ENCODE measurements around the gene INPP5K. TPM values are rescaled to one million over a fixed set of nuclear protein-coding genes. Genes with fewer than 3 reads are reported as not detected.
A peak's percentile ranks its signal among the peaks of the same experiment; 100 is the strongest.
"Not testable (repeated sequence)": the region's sequence is repeated elsewhere in the genome, so short reads cannot be mapped to it uniquely, and the experiment has no call there.

INPP5K gene
- total RNA-seq, 1 experiment from 2014 or later, result 36.1 TPM

DNA sequence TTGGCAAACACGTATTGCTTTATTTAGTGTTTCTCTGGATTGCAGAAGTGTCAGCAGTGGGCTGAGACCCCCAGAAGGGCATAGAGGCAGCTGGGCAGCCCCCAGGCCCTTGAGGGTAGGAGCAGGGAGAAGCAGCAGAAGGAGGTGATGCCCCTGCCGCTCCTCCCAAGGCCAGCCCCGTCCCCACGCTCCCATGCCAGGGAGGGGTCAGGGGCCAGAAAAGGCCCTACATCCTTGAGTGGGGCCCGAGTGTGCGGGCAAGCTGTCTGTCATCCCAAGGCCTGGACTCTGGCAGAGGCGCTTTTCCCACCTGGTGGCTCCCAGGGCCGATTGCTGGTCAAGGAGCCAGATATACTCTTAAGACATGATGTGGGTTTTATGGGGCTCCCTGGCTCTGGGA lies 52.2 kb downstream of the INPP5K start:
- DNase-seq (ENCODE audit: low spot score), result no peak

DNA sequence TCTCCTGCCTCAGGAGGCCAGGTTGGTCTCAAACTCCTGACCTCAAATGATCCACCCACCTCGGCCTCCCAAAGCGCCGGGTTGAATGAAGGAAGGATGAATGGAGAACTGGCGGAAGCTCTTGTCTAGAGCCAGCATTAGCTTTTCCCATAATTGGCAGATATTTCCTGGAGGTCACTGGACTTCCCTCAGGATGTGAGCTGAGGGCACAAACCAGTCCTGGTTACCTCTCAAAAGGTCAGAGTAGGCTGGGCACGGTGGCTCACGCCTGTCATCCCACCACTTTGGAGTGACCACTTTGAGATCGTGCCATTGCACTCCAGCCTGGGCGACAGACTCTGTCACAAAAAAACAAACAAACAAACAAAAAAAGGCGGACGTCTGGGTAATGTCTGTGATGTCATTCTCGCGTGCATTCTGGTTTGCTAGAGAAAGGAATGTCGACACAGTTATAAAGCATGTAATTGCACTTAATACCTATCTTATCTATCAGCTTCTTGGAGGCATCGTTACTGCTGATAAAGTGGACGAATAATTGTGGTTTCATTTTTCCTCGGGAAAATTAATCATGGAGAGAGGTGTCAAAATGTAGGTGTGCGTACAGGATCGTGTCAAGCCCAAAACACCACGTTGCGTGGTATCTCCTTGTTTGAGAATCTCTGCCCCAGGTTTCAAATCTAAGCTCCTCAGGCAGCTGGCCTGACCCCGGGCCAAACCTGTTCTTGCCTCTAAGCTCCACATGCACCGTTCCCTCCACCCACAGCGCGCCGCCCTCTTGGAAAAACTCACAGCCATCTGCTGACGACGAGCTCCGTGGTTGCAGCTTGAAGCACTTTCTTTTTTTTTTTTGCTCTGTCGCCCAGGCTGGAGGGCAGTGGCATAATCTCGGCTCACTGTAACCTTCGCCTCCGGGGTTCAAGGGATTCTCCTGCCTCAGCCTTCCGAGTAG lies 54.0 kb downstream of the INPP5K start:
- DNase-seq (ENCODE audit: low spot score), result no peak

DNA sequence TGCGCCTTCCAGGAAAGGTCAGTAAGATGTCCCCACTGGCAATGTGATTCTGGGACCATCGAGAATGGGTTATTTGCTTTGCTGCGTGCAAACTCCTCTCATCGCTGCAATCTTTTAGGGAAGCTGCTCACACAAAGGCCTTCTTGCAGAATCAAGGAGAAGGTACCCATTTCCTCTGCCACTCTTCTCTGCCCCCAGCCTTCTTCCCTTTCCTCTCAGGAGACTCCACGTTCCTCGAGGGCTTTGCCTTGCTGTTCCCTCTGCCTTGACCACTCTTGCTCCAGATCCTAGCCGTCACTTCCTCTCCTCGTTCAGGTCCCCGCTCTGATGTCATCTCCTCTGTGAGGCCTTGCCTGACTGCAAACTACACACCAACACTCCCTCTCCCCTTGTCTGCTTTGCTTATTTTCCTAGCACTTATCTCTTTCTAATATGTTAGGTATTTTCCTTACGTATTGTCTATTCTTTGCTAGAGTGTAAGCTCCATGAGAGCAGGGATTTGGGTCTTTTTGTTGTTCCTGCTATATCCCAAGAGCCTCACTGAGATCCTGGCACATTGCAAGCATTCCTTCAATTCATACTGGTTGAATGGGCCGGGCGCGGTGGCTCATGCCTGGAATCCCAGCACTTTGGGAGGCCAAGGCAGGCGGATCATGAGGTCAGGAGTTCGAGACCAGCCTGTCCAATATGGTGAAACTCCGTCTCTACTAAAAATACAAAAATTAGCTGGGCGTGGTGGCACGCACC lies 55.0 kb downstream of the INPP5K start:
- DNase-seq (ENCODE audit: low spot score), result no peak

DNA sequence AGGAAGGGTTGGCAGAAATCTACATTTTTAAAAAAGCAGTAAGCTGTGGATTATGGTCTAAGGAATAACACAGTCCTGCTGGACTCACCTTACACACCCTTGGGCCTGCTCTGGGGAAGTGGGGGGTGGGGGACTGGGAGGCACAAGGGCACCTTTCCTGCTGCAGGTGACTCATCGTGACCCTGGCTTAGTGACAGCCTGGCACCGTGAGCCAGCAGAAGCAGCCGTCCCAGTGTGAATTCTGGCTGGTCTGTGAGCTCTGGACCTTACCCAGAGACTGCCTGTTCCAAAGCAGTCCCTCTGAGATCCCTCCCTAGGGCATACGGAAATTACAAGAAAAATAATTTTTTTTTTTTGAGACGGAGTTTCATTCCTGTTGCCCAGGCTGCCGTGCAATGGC lies 56.2 kb downstream of the INPP5K start:
- peak; percentile 77 for DNase-seq (ENCODE audit: low spot score)

DNA sequence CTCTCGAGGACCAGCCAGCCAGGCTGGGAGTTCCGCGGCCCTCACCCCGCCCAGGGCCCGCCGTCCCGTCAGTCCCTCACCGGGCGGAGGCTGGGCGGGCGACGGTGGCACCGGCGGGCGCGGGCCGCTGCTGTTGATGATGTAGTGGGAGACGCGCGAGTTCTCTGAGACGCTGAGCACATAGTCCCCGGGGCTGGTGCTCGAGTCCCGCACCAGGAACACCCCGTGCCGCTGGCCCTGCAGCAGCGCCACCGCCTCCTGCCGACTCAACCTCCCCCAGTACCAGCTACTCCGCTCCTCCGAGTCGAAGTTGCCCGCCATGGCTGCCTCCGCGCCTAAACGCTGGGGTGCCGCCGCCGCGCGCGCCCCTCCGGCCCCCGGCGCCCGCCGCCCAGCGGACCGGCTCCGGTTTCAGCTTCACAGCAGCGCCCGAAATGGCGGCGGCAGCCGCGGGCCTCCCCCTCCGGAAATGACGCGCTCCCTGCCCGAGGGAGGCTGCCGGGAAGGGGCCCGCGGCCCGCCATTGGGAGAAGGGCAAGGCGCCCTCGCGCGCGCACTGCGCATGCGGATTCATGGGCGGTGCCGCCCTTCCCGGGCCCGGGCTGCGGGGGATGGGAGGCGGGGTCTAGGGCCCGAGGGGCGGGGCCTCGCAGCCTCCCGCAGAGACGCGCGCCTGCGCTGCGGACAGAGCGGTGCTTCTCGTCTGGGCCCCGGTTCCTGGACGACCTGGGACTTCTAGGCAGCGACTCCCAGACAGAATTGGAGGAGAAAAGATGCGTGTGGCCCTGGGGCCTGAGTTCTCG lies 60.4 kb downstream of the INPP5K start, which contains the start of gene CRK:
Gene CRK, minus strand, starts transcription at position 436 of the 803 bp plus-strand sequence. Its CDS starts 115 bp downstream, at position 321.
- peak; percentile 93 for DNase-seq (ENCODE audit: low spot score)

DNA sequence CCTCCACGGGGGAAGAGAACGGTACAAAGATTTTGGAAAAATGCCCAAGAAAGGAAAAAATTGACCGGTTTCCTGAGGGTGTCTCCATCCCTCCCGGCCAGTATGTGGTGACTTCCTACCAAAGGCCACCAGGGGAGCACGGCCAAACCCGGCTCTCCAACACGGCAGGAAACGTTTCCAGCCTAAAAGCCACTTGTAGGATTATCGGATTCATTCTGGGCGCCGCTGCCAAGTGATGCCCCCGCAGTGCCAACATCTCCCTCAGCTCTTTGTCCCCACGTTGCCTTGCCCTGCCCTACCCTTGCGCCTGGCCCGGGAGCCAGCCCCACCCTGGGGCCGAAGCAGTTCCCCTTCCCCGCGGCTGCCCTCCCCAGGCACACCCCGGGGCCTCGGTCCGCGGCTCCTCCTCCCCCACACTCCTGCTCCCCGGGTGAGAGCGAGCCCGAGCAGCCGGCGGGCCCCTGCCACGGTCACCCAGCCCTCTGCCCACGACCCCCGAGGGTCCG lies 61.1 kb downstream of the INPP5K start:
- DNase-seq (ENCODE audit: low spot score), result peak; percentile 73

DNA sequence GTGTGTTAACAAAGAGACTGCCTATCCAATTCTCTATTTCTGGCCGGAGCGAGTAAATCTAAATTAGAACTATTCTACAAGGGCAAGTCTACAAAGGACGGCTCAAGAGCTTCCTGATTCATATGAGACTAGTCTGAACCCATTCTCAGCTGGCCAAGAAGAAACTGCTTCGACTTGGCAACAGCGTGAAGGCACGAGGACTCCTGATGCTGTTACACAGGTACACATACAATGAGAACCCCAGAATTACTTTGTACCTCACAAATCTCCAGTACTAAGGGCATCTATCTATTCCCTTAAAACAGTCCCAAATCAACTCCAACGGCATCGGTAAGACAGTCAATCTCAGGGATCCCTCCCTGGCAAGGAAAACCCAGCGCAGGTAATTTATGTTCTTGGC lies 61.9 kb downstream of the INPP5K start:
- no peak for DNase-seq (ENCODE audit: low spot score)

DNA sequence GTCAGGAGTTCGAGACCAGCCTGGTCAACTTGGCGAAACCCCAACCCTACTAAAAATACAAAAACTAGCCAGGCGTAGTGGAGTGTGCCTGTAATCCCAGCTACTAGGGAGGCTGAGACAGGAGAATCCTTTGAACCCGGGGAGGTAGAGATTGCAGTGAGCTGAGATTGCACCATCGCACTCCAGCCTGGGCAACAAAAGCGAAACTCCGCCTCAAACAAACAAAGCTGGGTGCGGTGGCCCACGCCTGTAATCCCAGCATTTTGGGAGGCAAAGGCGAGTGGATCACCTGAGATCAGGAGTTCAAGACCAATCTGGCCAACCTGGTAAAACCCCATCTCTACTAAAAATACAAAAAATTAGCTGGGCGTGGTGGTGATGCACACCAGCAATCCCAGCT lies 62.7 kb downstream of the INPP5K start:
- not testable (repeated sequence) for DNase-seq (ENCODE audit: low spot score)

DNA sequence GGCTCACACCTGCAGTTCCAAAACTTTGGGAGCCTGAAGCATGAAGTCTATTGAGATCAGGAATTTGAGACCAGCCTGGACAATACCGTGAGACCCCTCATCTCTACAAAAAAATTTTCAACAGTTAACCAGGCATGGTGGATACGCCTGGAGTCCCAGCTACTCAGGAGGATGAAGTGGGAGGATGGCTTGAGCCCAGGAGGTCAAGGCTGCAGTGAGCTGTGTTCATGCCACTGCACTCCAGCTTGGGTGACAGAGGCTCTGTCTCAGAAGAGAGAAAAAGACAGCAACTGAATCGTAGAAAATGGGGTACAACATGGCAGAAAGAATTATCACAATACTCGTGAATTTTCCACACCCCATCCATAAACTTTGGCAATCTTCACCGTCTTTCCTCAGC lies 63.6 kb downstream of the INPP5K start:
- DNase-seq (ENCODE audit: low spot score), result no peak

DNA sequence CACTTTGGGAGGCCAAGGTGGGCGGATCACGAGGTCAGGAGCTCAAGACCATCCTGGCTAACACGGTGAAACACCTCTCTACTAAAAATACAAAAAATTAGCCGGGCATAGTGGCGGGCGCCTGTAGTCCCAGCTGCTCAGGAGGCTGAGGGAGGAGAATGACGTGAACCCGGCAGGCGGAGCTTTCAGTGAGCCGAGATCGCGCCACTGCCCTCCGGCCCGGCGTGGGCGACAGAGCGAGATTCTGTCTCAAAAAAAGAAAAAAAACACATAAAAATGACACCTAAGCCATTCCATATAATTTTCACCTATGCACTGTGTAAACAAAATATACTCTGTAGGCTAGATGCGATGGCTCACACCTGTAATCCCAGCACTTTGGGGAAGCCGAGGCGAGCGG lies 66.2 kb downstream of the INPP5K start:
- DNase-seq (ENCODE audit: low spot score), result not testable (repeated sequence)

DNA sequence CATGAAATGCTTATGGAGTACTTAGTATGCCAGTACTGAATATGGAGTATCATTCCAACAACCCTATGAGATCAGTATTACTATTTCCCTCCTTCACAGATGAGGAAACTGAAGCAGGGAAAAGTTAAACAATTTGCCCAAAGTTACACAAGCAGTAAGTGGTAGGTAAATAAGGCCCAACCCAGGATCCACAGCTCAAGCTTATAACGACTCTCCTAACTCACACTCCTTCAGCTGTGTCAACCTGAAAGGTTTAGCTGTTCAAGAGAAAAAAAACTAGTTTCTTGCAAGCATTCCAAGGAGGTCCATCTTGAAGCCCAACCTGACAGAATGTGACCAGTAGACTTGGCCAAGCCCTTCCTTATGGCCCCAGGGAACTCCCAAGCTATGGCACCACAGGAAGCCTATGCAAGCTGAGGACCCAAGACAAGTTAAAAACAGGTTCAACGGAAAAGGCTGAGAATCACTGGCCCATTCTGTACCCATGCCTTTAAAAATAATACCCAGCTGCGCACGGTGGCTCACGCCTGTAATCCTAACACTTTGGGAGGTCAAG lies 66.9 kb downstream of the INPP5K start:
- DNase-seq (ENCODE audit: low spot score), result no peak

DNA sequence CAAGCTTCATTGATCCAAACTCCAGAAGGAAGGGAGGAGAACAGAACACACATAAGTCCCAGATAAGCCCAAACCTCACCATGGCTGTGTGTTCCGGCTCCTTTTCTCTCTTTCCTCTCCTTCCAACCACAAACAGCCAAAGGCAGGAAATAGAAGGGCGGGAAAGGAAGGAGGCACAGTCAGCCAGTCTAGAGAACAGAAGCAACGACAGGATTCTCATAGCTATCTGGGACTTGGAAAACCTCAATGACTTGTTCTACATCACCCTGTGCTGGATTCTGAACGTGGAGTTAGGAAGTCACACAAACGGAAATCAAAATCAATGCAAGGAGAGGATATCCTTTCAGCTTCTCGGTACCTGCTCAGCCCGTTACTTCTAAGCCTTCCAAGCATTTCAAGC lies 69.4 kb downstream of the INPP5K start:
- DNase-seq (ENCODE audit: low spot score), result peak; percentile 46

DNA sequence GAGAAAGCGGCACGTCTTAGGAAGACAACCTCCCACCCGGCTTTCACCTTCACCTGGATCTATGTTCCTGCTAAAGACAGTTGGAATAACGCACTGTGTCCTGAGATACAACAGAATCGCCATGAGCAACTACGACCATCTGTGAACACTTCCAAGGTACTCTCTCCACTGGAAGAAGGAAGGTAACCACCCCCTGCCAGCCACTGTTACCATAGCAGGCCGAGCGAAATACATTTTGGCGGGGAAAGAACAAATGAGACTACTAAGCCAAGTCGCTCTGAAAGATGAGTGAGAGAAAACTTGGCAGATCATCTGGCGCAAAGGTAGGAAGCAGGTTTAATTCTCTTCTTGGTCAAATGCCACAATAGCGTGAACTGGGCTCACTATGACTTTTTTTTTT lies 70.2 kb downstream of the INPP5K start:
- no peak for DNase-seq (ENCODE audit: low spot score)

DNA sequence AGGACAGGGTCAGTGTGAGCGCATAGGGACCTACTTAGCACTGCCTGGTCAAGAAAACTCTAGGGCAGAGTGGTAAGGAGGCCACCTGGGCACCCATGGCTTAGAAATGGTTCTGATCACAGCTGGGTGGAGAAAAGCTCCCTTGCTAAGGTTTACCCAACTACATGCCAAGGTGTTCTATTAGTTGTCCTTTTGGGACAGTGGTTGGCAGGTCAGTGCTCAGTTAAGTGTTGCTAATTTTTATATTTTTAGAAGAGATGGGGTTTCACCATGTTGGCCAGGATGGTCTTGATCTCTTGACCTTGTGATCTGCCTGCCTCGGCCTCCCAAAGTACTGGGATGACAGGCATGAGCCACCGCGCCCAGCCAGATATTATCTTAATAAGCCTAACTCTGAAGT lies 70.7 kb downstream of the INPP5K start:
- DNase-seq (ENCODE audit: low spot score), result not testable (repeated sequence)

Other genes starting within 250 kb of the INPP5K start
- not detected in 2 replicates for gene BHLHA9, start 246.2 kb downstream of the INPP5K start, total RNA-seq (2014; rRNA removed; shearing (Covaris generic))
- gene TRARG1, start 236.9 kb downstream of the INPP5K start, total RNA-seq (2014; rRNA removed; shearing (Covaris generic)), result not detected in 2 replicates
- gene YWHAE, start 116.4 kb downstream of the INPP5K start, total RNA-seq (2014; rRNA removed; shearing (Covaris generic)), result 705 and 754 TPM in 2 replicates
- gene CRK, start 60.4 kb downstream of the INPP5K start, total RNA-seq (2014; rRNA removed; shearing (Covaris generic)), result 84.2 and 89.2 TPM in 2 replicates
- gene MYO1C, start 23.9 kb downstream of the INPP5K start, total RNA-seq (2014; rRNA removed; shearing (Covaris generic)), result 148 and 155 TPM in 2 replicates
- gene PITPNA, start 46.2 kb upstream of the INPP5K start, total RNA-seq (2014; rRNA removed; shearing (Covaris generic)), result 31.6 and 45.9 TPM in 2 replicates
- 6.5 and 8.0 TPM in 2 replicates for gene SLC43A2, start 112.2 kb upstream of the INPP5K start, total RNA-seq (2014; rRNA removed; shearing (Covaris generic))
- gene SCARF1, start 129.1 kb upstream of the INPP5K start, total RNA-seq (2014; rRNA removed; shearing (Covaris generic)), result 1.0 and 1.1 TPM in 2 replicates
- 5.6 and 20.3 TPM in 2 replicates for gene RILP, start 133.3 kb upstream of the INPP5K start, total RNA-seq (2014; rRNA removed; shearing (Covaris generic))
- gene PRPF8, start 168.3 kb upstream of the INPP5K start, total RNA-seq (2014; rRNA removed; shearing (Covaris generic)), result 77.9 and 90.5 TPM in 2 replicates
- 0.45 and 0.50 TPM in 2 replicates for gene TLCD2, start 193.8 kb upstream of the INPP5K start, total RNA-seq (2014; rRNA removed; shearing (Covaris generic))
- 22.2 and 25.5 TPM in 2 replicates for gene WDR81, start 208.1 kb upstream of the INPP5K start, total RNA-seq (2014; rRNA removed; shearing (Covaris generic))
- 0.64 and 1.9 TPM in 2 replicates for gene SERPINF2, start 226.3 kb upstream of the INPP5K start, total RNA-seq (2014; rRNA removed; shearing (Covaris generic))
- gene SERPINF1, start 245.4 kb upstream of the INPP5K start, total RNA-seq (2014; rRNA removed; shearing (Covaris generic)), result 11.0 and 13.4 TPM in 2 replicates